ENCODE data around the gene HIPK2.

DNA sequence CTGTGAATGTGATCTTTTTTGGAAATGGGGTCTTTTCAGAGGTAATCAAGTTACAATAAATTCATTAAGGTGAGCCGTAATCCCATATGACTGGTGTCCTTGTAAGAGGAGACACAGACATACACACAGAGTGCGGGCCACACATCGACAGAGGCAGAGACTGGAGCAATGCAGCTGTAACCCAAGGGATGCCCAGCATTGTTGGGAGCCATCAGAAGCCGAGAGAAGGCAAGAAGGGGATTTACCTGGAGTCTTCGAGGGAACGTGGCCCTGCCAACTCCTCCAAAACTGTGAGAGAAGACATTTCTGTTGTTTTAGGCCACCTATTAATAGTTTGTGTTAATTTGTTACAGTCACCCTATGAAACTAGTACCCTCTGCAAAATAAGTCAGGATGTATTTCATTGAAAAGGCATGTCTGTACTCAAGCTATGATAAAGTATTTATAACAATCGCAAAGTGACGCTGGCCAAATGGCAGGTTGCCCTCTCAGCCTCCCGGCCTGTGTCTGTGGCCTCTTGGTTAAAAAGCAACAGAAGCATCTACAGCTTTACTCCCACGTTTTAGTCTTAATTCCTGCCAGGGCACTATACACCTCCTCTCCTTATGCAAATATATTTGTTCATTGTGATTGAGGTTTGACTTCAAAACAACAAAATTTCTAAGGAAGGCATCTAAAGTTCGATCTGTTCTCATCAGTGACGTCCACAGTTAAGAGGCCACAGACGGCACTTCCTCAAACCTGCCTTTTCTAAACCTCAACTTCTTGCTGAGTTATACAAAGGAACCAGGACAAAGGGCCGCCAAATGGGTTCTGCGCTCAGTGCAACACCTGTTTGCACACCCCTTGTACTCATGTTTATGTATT lies 46.8 kb downstream of the HIPK2 start:
- no peak for TF ChIP-seq CSDC2 (CRISPR knock-in tag; IDR thresholded peaks at IDR 0.05)
- TF ChIP-seq ZFP3 (CRISPR knock-in tag; IDR thresholded peaks at IDR 0.05) = no peak
- TF ChIP-seq, protein P1, sequence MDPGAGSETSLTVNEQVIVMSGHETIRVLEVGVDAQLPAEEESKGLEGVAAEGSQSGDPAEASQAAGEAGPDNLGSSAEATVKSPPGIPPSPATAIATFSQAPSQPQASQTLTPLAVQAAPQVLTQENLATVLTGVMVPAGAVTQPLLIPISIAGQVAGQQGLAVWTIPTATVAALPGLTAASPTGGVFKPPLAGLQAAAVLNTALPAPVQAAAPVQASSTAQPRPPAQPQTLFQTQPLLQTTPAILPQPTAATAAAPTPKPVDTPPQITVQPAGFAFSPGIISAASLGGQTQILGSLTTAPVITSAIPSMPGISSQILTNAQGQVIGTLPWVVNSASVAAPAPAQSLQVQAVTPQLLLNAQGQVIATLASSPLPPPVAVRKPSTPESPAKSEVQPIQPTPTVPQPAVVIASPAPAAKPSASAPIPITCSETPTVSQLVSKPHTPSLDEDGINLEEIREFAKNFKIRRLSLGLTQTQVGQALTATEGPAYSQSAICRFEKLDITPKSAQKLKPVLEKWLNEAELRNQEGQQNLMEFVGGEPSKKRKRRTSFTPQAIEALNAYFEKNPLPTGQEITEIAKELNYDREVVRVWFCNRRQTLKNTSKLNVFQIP (CRISPR knock-in tag; IDR thresholded peaks at IDR 0.05; ENCODE audit: borderline replicate concordance, low read depth) = no peak
- no peak for TF ChIP-seq RARB (CRISPR knock-in tag; IDR thresholded peaks at IDR 0.05)
- TF ChIP-seq ZNF8 (CRISPR knock-in tag; IDR thresholded peaks at IDR 0.05) = no peak
- TF ChIP-seq BACH2 (CRISPR knock-in tag; IDR thresholded peaks at IDR 0.05; ENCODE audit: borderline replicate concordance) = no peak
- no peak; the same call in 1 of the 2 replicates for TF ChIP-seq ISL1 (CRISPR knock-in tag; IDR thresholded peaks at IDR 0.05)
- TF ChIP-seq CREB5 (CRISPR knock-in tag; IDR thresholded peaks at IDR 0.05; ENCODE audit: low read depth) = no peak
